Loucy (cell line): ENCODE results near the gene ERP44.

Experiments
- H2AFZ ChIP-seq: fragments of 200-600 bp; sonication (generic); 2 replicates; pipeline ENCODE4 v1.6.0; 2016; ENCODE audit warnings: antibody characterized with exemption, mild to moderate bottlenecking, low read length, moderate library complexity
- H3F3A ChIP-seq: fragments of 200-600 bp; 2 replicates; pipeline ENCODE4 v1.6.0; 2016; ENCODE audit warnings: antibody characterized with exemption, low read depth, mild to moderate bottlenecking
- H3K27me3 ChIP-seq: fragments of 200-600 bp; sonication (generic); 2 replicates; pipeline ENCODE4 v1.6.1; 2014; ENCODE audit warnings: low read length, mild to moderate bottlenecking; ENCODE audit not compliant: insufficient read depth, poor library complexity, severe bottlenecking
- H3K36me3 ChIP-seq: fragments of 200-600 bp; sonication (generic); 2 replicates; pipeline ENCODE4 v1.6.1; 2016; ENCODE audit warnings: low read length; ENCODE audit not compliant: insufficient read depth
- H3K4me1 ChIP-seq: fragments of 200-600 bp; sonication (generic); 2 replicates; pipeline ENCODE4 v1.5.1; 2014; ENCODE audit warnings: low read length, mild to moderate bottlenecking; ENCODE audit not compliant: insufficient read depth, poor library complexity, severe bottlenecking
- H3K4me2 ChIP-seq: fragments of 200-600 bp; sonication (generic); 2 replicates; pipeline ENCODE4 v1.6.0; 2014; ENCODE audit warnings: antibody characterized with exemption, low read length, low read depth, mild to moderate bottlenecking; ENCODE audit not compliant: poor library complexity, severe bottlenecking
- H3K4me3 ChIP-seq: fragments of 200-600 bp; sonication (generic); 2 replicates; pipeline ENCODE4 v1.5.1; 2014; ENCODE audit warnings: low read length, mild to moderate bottlenecking, mixed read lengths; ENCODE audit not compliant: poor library complexity, severe bottlenecking
- H3K79me2 ChIP-seq: fragments of 200-600 bp; sonication (generic); 2 replicates; pipeline ENCODE4 v1.6.1; 2014; ENCODE audit warnings: low read length; ENCODE audit not compliant: insufficient read depth
- H3K9ac ChIP-seq: fragments of 200-600 bp; sonication (generic); 2 replicates; pipeline ENCODE4 v1.6.0; 2014; ENCODE audit warnings: mild to moderate bottlenecking, low read depth, low read length, moderate library complexity; ENCODE audit not compliant: poor library complexity, severe bottlenecking
- H3K9me2 ChIP-seq: fragments of 200-600 bp; sonication (generic); replicated peaks from 2 replicates; pipeline ENCODE4 v1.6.1; 2016; ENCODE audit warnings: low read depth, low read length, mixed read lengths
- H3K9me3 ChIP-seq: fragments of 200-600 bp; sonication (generic); 2 replicates; pipeline ENCODE4 v1.6.1; 2014; ENCODE audit warnings: mild to moderate bottlenecking, antibody characterized with exemption, low read length, low read depth; ENCODE audit not compliant: insufficient read depth
- H4K20me1 ChIP-seq: fragments of 200-600 bp; sonication (generic); 2 replicates; pipeline ENCODE4 v1.6.0; 2014; ENCODE audit warnings: antibody characterized with exemption, low read length, mild to moderate bottlenecking; ENCODE audit not compliant: insufficient read depth, poor library complexity, severe bottlenecking
- CTCF ChIP-seq: fragments of 200-600 bp; sonication (generic); conservative IDR thresholded peaks from 2 replicates; pipeline ENCODE4 v1.5.1; 2014; ENCODE audit warnings: mild to moderate bottlenecking, antibody characterized with exemption, low read length
- EZH2phosphoT487 ChIP-seq: fragments of 200-600 bp; IDR thresholded peaks from 2 replicates; pipeline ENCODE4 v1.6.1; 2018; ENCODE audit warnings: antibody characterized with exemption, mild to moderate bottlenecking, moderate library complexity, borderline replicate concordance

Gene ERP44

GRCh38 chr9:99955606-99956005, 143.2 kb downstream of the ERP44 start:
- Histone ChIP-seq H4K20me1 (no peaks in the 10 kb centered on the region), H3K79me2 (no peaks in the 10 kb centered on the region), H3K9me3 (0 out of 2 replicates have a peak, but pooled peaks cover 4% of the 10 kb centered on the region), H3K36me3 (peaks cover 15% of the 10 kb centered on the region), H2AFZ (no peak overlapping the region), H3K9me2 (no peaks in the 10 kb centered on the region), H3F3A (no peaks in the 10 kb centered on the region), H3K4me1 (no peaks in the 10 kb centered on the region), H3K4me3 (no peak overlapping the region), H3K4me2 (no peak overlapping the region), H3K27me3 (no peaks in the 10 kb centered on the region), H3K9ac (no peak overlapping the region)
- TF ChIP-seq CTCF = no peak
- TF ChIP-seq EZH2phosphoT487 = no peak

GRCh38 chr9:99954819-99955218, 144.0 kb downstream of the ERP44 start:
- TF ChIP-seq CTCF = no peak
- TF ChIP-seq EZH2phosphoT487 = no peak
- H3F3A ChIP-seq = no peaks in the 10 kb centered on the region
- 0 out of 2 replicates have a peak, but pooled peaks cover 4% of the 10 kb centered on the region for H3K9me3 ChIP-seq
- H3K4me2 ChIP-seq = no peak overlapping the region
- H3K36me3 ChIP-seq = peaks cover 15% of the 10 kb centered on the region
- H3K9me2 ChIP-seq = no peaks in the 10 kb centered on the region
- no peaks in the 10 kb centered on the region for H3K4me1 ChIP-seq
- no peak overlapping the region for H2AFZ ChIP-seq
- no peak overlapping the region for H3K9ac ChIP-seq
- no peaks in the 10 kb centered on the region for H3K27me3 ChIP-seq
- H3K4me3 ChIP-seq = no peak overlapping the region
- H3K79me2 ChIP-seq = no peaks in the 10 kb centered on the region
- no peaks in the 10 kb centered on the region for H4K20me1 ChIP-seq

GRCh38 chr9:99953861-99954507, 144.8 kb downstream of the ERP44 start:
- Histone ChIP-seq H3K9ac (no peak overlapping the region), H3K79me2 (no peaks in the 10 kb centered on the region), H3K27me3 (no peaks in the 10 kb centered on the region), H3K9me3 (0 out of 2 replicates have a peak, but pooled peaks cover 4% of the 10 kb centered on the region), H4K20me1 (no peaks in the 10 kb centered on the region), H3K4me1 (peaks cover 4% of the 10 kb centered on the region), H3K4me3 (no peak overlapping the region), H3K36me3 (peaks cover 15% of the 10 kb centered on the region), H2AFZ (no peak overlapping the region), H3K9me2 (no peaks in the 10 kb centered on the region), H3K4me2 (no peak overlapping the region), H3F3A (no peaks in the 10 kb centered on the region)
- no peak for TF ChIP-seq CTCF
- TF ChIP-seq EZH2phosphoT487 = no peak
